Muscle layer of duodenum (tissue), 2 donors: ENCODE data around the gene PPCDC.
"Not testable (repeated sequence)": the region's sequence is repeated elsewhere in the genome, so short reads cannot be mapped to it uniquely, and the experiment has no call there.

Source experiments
- H3K27ac ChIP-seq: one replicate; pipeline ENCODE4 v1.7.0; 2013; ENCODE audit warnings: mild to moderate bottlenecking, low read length
- H3K27me3 ChIP-seq: one replicate; pipeline ENCODE4 v1.7.0; 2013; ENCODE audit warnings: low read depth, mild to moderate bottlenecking, control low read depth, low read length
- H3K36me3 ChIP-seq, 2 donors: one replicate each; pipeline ENCODE4 v1.7.0; 2013; ENCODE audit warnings: low read length in 2 of 2, control low read depth in 1 of 2, mild to moderate bottlenecking in 1 of 2; ENCODE audit not compliant: insufficient read depth in 2 of 2, control insufficient read depth in 1 of 2
- H3K4me1 ChIP-seq, 2 donors: one replicate each; pipeline ENCODE4 v1.7.0; 2013; ENCODE audit warnings: low read length in 2 of 2, mild to moderate bottlenecking in 2 of 2, control low read depth in 1 of 2, moderate library complexity in 1 of 2; ENCODE audit not compliant: insufficient read depth in 2 of 2, control insufficient read depth in 1 of 2
- H3K4me3 ChIP-seq, 2 donors: one replicate each; pipeline ENCODE4 v1.7.0; 2013; ENCODE audit warnings: low read length in 2 of 2, low read depth in 1 of 2, mild to moderate bottlenecking in 1 of 2
- H3K9me3 ChIP-seq, 2 donors: one replicate each; pipeline ENCODE4 v1.7.0; 2013; ENCODE audit warnings: low read length in 2 of 2, control low read depth in 1 of 2, mild to moderate bottlenecking in 1 of 2; ENCODE audit not compliant: control insufficient read depth in 1 of 2
- donor health status: healthy.

Gene PPCDC

DNA sequence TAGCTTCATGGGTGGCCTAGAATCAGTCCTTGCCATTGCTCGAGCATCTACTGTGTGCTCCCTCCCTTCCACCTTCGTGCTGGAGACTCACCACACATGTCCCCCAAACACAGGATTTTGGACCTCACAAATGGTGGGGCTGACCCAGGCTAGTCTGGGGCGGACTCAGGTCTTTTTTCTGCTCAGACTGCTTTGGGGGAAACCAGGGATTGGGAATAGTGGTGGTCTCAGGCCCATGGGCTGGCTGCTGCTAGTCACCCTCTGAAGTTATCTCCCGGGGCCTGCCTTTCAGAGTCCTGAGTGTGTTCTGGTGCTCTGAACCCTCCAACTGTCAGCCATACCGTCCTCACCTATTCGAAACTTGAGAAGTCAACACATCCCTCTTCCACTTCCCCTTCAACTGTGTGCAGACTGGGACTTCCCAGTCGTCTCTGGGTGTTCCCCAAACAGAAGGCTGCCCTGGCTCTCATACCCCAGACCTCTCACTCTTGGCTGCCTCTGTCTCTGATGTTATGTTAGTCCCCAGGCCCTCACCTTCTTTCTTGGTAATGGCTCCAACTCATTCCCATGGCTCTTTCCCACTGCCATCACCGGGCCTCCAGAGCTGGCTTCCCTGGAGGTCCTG is 46.0 kb downstream of the PPCDC start:
- Histone ChIP-seq H3K27me3 (no peaks in the 10 kb centered on the region), H3K9me3 (peaks cover 0 to 3% of the 10 kb centered on the region in 2 donors), H3K4me3 (no peak overlapping the region), H3K36me3 (no peaks in the 10 kb centered on the region), H3K4me1 (peaks cover 0 to 4% of the 10 kb centered on the region in 2 donors), H3K27ac (no peak overlapping the region)

DNA sequence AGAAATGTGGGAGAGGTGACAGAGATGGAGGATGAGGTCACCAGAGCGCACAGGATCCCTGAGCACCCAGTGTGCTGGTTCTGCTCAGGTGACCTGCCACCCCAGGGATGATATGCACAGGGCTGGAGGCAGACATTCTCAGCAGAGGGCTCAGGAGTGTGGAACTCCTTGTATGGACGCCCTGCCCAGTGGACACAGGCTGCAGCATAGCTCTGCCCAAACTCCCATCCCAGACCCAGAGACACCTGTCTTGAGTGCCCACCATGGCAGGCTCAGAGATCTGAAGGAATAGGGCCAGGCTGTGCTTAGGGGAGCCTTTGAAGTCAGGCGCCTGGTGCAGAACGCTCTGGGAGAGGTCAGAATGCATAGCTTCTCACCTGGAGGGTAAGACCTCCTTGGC is 47.3 kb downstream of the PPCDC start:
- Histone ChIP-seq H3K36me3 (no peaks in the 10 kb centered on the region), H3K27ac (no peak overlapping the region), H3K9me3 (peaks cover 0 to 3% of the 10 kb centered on the region in 2 donors), H3K4me3 (no peak overlapping the region), H3K27me3 (no peaks in the 10 kb centered on the region), H3K4me1 (no peaks in the 10 kb centered on the region)

DNA sequence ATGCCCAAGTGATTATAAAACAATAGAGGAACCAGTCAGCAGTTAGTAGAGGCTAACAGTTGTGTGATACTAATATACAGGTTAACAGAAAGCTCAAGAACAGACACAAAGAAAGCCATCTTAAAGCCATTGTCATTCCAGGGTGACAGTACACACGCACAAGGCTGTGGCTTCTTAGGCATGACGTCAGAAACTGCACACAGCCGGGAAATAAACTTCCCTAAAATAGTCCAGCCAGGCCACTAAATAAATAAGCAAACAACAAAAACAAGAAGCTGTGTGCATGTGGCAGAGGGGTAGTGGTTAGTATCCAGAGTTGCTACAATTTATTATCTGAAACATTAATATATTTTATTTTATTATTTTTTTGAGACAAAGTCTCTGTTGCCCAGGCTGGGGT is 49.8 kb downstream of the PPCDC start:
- H3K9me3 ChIP-seq: peaks cover 0 to 3% of the 10 kb centered on the region in 2 donors
- no peaks in the 10 kb centered on the region for H3K27me3 ChIP-seq
- H3K27ac ChIP-seq: no peak overlapping the region
- no peak overlapping the region for H3K4me3 ChIP-seq
- no peaks in the 10 kb centered on the region for H3K4me1 ChIP-seq
- H3K36me3 ChIP-seq: no peaks in the 10 kb centered on the region

DNA sequence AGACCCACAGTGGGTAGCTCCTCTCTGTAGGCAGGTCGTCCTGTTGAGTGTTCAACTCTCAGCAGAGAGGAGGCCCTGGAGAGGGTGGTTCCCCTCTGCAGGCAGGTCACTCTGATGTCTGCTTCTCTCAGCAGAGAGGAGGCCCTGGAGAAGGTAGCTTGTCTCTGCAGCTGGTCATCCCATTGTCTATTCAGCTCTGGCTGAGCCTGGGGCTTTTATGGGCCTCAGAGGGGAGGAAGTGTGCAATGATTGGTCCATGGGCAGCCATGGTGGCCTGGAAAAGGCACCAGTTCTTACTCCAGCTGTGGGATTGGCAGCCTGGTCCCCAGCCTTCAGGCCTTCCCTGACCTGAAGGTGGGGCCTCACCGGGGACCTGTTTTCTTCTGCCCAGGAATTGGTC is 52.9 kb downstream of the PPCDC start:
- H3K27me3 ChIP-seq: no peaks in the 10 kb centered on the region
- H3K27ac ChIP-seq: no peak overlapping the region
- H3K4me1 ChIP-seq: no peaks in the 10 kb centered on the region
- no peak overlapping the region for H3K4me3 ChIP-seq
- H3K36me3 ChIP-seq: no peaks in the 10 kb centered on the region
- H3K9me3 ChIP-seq: peaks cover 0 to 3% of the 10 kb centered on the region in 2 donors

DNA sequence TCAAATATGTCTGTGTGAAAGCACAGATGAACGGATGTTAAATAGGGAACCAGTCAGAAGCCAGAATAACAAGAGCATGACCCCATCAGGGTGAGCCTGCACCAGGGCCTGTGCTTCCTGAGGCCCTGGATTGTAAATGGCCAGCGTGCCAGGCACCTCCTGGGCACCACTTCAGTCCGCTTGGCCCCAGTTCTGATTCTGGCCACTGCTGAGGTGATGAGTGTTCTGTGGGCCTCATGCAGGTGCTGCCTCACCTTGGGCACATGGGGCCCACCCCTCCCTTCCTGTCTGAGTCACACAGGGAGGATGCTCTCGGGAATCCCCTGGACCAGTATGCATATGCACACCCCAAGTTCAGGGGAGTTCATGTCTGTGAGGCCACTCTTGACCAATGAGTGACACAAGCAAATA is 54.2 kb downstream of the PPCDC start:
- H3K4me1 ChIP-seq, H3K36me3 ChIP-seq, H3K9me3 ChIP-seq, H3K27ac ChIP-seq, H3K4me3 ChIP-seq, H3K27me3 ChIP-seq: not testable (repeated sequence)

DNA sequence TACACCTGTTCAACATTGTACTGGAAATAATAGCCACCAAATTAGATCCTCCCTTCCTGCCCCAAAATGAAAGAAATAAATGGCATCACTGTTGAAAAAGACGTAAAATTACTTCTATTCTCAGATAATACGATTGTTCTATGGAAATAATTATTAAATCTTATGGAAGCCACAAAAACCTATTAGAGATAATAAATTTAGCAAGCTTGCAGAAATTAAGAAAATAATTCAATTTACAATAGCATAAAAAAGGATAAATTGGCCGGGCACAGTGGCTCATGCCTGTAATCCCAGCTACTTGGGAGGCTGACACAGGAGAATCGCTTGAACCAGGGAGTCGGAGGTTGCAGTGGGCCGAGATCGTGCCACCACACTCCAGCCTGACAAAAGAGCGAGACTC is 57.8 kb downstream of the PPCDC start:
- H3K36me3 ChIP-seq: no peaks in the 10 kb centered on the region
- H3K4me3 ChIP-seq: no peak overlapping the region
- peaks cover 0 to 2% of the 10 kb centered on the region in 2 donors for H3K9me3 ChIP-seq
- no peaks in the 10 kb centered on the region for H3K4me1 ChIP-seq
- no peak overlapping the region for H3K27ac ChIP-seq
- H3K27me3 ChIP-seq: no peaks in the 10 kb centered on the region

DNA sequence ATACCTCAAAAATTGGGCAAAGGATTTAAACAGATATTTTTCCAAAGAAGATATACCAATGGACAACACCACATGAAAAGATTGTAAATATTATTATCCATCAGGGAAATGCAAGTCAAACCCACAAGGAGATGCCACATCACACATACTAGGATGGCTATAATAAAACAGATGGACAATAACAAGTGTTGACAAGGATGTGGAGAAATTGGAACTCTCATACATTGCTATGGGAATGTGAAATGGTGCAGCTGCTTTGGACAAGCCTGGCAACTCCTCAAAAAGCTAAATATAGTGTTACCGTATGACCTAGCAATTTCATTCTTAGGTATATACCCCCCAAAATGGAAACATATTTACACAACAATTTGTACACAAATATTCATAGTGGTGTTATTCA is 59.3 kb downstream of the PPCDC start:
- H3K27me3 ChIP-seq: no peaks in the 10 kb centered on the region
- H3K9me3 ChIP-seq: peaks cover 0 to 2% of the 10 kb centered on the region in 2 donors
- H3K4me1 ChIP-seq: no peaks in the 10 kb centered on the region
- H3K36me3 ChIP-seq: no peaks in the 10 kb centered on the region
- no peak overlapping the region for H3K27ac ChIP-seq
- H3K4me3 ChIP-seq: no peak overlapping the region

DNA sequence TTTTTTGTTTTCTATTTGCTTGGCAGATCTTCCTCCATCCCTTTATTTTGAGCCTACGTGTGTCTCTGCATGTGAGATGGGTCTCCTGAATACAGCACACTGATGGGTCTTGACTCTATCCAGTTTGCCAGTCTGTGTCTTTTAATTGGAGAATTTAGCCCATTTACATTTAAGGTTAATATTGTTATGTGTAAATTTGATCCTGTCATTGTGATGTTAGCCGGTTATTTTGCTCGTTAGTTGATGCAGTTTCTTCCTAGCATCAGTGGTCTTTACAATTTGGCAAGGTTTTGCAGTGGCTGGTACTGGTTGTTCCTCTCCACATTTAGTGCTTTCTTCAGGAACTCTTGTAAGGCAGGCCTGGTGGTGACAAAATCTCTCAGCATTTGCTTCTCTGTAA is 62.3 kb downstream of the PPCDC start:
- not testable (repeated sequence) for H3K27me3 ChIP-seq, H3K4me1 ChIP-seq, H3K4me3 ChIP-seq, H3K36me3 ChIP-seq, H3K9me3 ChIP-seq, H3K27ac ChIP-seq

DNA sequence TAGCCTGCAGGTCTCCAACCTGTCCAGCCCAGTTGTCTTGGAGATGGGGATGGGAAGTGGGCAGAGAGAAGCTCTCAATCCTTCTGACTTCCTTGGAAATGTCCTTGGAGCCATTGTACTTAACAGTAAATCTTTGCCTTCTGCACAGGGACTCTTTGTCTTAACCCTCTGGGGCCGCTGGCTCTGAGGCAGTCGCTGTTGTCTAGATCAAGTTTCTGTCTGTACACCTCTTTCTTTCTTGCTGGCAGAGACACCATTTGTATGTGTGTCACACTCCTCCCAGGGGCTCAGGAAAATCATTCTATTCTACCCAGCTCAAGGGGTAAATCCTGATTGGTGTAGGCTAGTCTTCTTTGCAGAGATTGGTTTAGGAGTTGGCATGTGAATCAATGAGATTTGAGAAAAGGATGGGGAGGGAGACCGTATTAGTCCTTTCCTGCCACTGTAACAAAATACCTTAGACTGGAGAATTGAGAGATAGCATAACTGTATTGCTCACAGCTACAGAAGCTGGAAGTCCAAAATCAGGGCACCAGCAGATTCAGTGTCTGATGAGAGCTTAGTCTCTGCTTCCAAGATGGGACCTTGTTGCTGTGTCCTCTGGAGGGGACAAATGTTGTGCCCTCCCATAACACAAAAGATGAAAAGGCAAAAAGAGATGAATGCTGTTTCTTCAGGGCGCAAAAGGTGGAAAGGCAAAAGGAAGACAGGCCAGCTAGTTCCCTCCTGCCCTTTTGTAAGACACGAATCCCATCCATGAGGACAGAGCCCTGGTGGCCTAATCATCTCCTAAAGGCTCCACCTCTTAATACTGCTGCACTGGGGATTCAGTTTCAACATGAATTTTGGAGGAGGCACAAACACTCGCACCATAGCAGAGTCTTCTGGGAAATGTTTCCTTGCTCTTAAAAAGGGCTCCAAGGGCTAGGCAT is 66.3 kb downstream of the PPCDC start:
- no peaks in the 10 kb centered on the region for H3K36me3 ChIP-seq
- H3K9me3 ChIP-seq: peaks cover 0 to 2% of the 10 kb centered on the region in 2 donors
- H3K27me3 ChIP-seq: no peaks in the 10 kb centered on the region
- no peaks in the 10 kb centered on the region for H3K4me1 ChIP-seq
- no peak overlapping the region for H3K27ac ChIP-seq
- no peak overlapping the region for H3K4me3 ChIP-seq

DNA sequence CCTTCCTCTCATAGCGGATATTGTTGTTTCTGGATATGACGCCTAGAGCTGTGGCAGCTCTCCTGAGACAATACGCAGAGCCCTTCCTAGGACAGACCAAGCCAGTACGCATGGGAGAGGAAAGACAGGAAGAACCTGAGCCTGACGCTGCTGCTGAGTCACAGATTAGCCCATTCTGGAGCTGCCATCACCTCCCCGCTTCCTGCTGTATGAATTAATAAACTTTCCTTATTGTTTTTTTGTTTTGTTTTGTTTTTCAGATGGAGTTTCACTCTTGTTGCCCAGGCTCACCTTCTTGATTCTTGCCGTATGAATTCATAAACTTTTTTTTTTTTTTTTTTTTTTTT is 67.0 kb downstream of the PPCDC start:
- Histone ChIP-seq H3K36me3 (no peaks in the 10 kb centered on the region), H3K27ac (no peak overlapping the region), H3K27me3 (no peaks in the 10 kb centered on the region), H3K9me3 (peaks cover 0 to under 1% of the 10 kb centered on the region in 2 donors), H3K4me3 (no peak overlapping the region), H3K4me1 (no peaks in the 10 kb centered on the region)

DNA sequence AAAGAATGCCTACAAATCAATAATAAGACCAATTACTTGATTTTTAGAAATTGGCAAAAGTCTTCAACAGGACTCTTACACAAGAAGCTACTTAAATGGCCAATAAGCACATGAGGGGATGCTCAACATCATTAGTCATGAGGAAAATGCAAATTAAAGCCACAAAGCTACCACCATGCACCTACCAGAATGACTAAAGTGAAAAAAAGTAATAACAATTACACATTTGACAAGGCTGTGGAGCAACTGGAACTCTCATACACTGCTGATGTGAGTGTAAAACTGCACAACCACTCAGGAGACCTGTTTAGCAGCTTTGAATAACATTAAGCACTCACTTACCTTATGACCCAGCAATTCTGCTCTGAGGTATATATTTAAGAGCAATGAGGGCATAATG is 68.4 kb downstream of the PPCDC start:
- H3K27ac ChIP-seq: no peak overlapping the region
- no peaks in the 10 kb centered on the region for H3K4me1 ChIP-seq
- H3K27me3 ChIP-seq: no peaks in the 10 kb centered on the region
- no peaks in the 10 kb centered on the region for H3K9me3 ChIP-seq
- H3K36me3 ChIP-seq: no peaks in the 10 kb centered on the region
- no peak overlapping the region for H3K4me3 ChIP-seq
